CD14-positive monocyte (primary cell): ENCODE results near the gene ELOVL3. TPM values are rescaled to one million over a fixed set of nuclear protein-coding genes. Genes with fewer than 3 reads are reported as not detected.
A peak's percentile ranks its signal among the peaks of the same experiment; 100 is the strongest.

ENCODE experiments used
- DNase-seq, 3 donors: peaks; one replicate each; pipeline ENCODE4 v3.0.0-alpha.2; 2011 to 2022
- H2AFZ ChIP-seq: 2 replicates; pipeline ENCODE4 v1.6.0; 2012; ENCODE audit warnings: mild to moderate bottlenecking, low read depth, low read length, inconsistent platforms; ENCODE audit not compliant: insufficient read depth, poor library complexity, severe bottlenecking
- H3K27ac ChIP-seq, 2 donors: 1 replicate in 1 of 2; 2 replicates in 1 of 2; pipeline ENCODE4 v1.5.1; 2012 to 2013; ENCODE audit warnings: low read length in 2 of 2, control low read depth in 1 of 2, inconsistent platforms in 1 of 2, low read depth in 1 of 2, mild to moderate bottlenecking in 1 of 2
- H3K27me3 ChIP-seq, 2 donors: one replicate each; pipeline versions ENCODE4 v1.6.0 to v1.6.1; 2011 to 2013; ENCODE audit warnings: low read length in 2 of 2; ENCODE audit not compliant: control insufficient read depth in 2 of 2, insufficient read depth in 2 of 2
- H3K36me3 ChIP-seq, 2 donors: replicated peaks in 1 of 2; 1 replicate in 1 of 2; 2 replicates in 1 of 2; pipeline versions ENCODE4 v1.5.1 to v1.6.1; 2012 to 2013; ENCODE audit warnings: low read length in 2 of 2, control low read depth in 1 of 2, inconsistent platforms in 1 of 2, mild to moderate bottlenecking in 1 of 2; ENCODE audit not compliant: insufficient read depth in 2 of 2, control insufficient read depth in 1 of 2
- H3K4me1 ChIP-seq, 2 donors: 1 replicate in 1 of 2; 2 replicates in 1 of 2; pipeline versions ENCODE4 v1.5.1 to v1.6.1; 2012 to 2013; ENCODE audit warnings: low read length in 2 of 2, control low read depth in 1 of 2, inconsistent platforms in 1 of 2, mild to moderate bottlenecking in 1 of 2, moderate library complexity in 1 of 2; ENCODE audit not compliant: insufficient read depth in 2 of 2, control insufficient read depth in 1 of 2
- H3K4me2 ChIP-seq: replicated peaks from 2 replicates; pipeline ENCODE3; 2012; ENCODE audit warnings: low read length, moderate library complexity, mild to moderate bottlenecking; ENCODE audit not compliant: poor library complexity, severe bottlenecking; ENCODE audit errors: extremely low read depth
- H3K4me3 ChIP-seq, 3 experiments: fragments of 200-600 bp in 1 of 3; sonication (generic) in 1 of 3; replicated peaks in 1 of 3; 1 replicate in 2 of 3; 2 replicates in 1 of 3; pipeline ENCODE4 v1.5.1; 2011 to 2013; ENCODE audit warnings: low read length in 3 of 3, mild to moderate bottlenecking in 3 of 3, control low read depth in 2 of 3, low read depth in 2 of 3, inconsistent platforms in 1 of 3, moderate library complexity in 1 of 3
- H3K79me2 ChIP-seq: 2 replicates; pipeline ENCODE4 v1.6.0; 2012; ENCODE audit warnings: mild to moderate bottlenecking, control low read depth, inconsistent platforms, low read length, moderate library complexity; ENCODE audit not compliant: insufficient read depth
- H3K9ac ChIP-seq: 2 replicates; pipeline ENCODE4 v1.6.0; 2017; ENCODE audit warnings: low read length, mild to moderate bottlenecking; ENCODE audit not compliant: insufficient read depth, poor library complexity, severe bottlenecking
- H3K9me3 ChIP-seq, 2 donors: replicated peaks in 1 of 2; 1 replicate in 1 of 2; 2 replicates in 1 of 2; pipeline versions ENCODE4 v1.5.1 to v1.6.1; 2012 to 2013; ENCODE audit warnings: low read length in 2 of 2, control low read depth in 1 of 2; ENCODE audit not compliant: control insufficient read depth in 1 of 2, insufficient read depth in 1 of 2
- H4K20me1 ChIP-seq: 2 replicates; pipeline ENCODE4 v1.6.0; 2012; ENCODE audit warnings: mild to moderate bottlenecking, low read length, control low read depth, moderate library complexity; ENCODE audit not compliant: insufficient read depth
- H3K27ac Mint-ChIP-seq, 7 donors: one replicate each; pipeline ENCODE4 v1.8.0; 2020; ENCODE audit warnings: mild to moderate bottlenecking in 7 of 7, mixed read lengths in 7 of 7, moderate library complexity in 6 of 7, inconsistent platforms in 2 of 7
- H3K27me3 Mint-ChIP-seq, 3 donors: one replicate each; pipeline ENCODE4 v1.8.0; 2021 to 2022; ENCODE audit warnings: low read depth in 3 of 3, mild to moderate bottlenecking in 3 of 3, mixed read lengths in 3 of 3, moderate library complexity in 3 of 3, inconsistent platforms in 1 of 3
- H3K36me3 Mint-ChIP-seq, 2 donors: one replicate each; pipeline ENCODE4 v1.8.0; 2020; ENCODE audit warnings: mixed read lengths in 2 of 2, inconsistent platforms in 1 of 2, mild to moderate bottlenecking in 1 of 2
- H3K4me1 Mint-ChIP-seq: one replicate; pipeline ENCODE4 v1.8.0; 2020; ENCODE audit warnings: mild to moderate bottlenecking, mixed read lengths
- H3K4me3 Mint-ChIP-seq, 2 donors: one replicate each; pipeline ENCODE4 v1.8.0; 2020; ENCODE audit warnings: mild to moderate bottlenecking in 2 of 2, mixed read lengths in 2 of 2, moderate library complexity in 1 of 2
- H3K9me3 Mint-ChIP-seq, 7 donors: one replicate each; pipeline ENCODE4 v1.8.0; 2020 to 2022; ENCODE audit warnings: mixed read lengths in 7 of 7, mild to moderate bottlenecking in 6 of 7, moderate library complexity in 6 of 7, inconsistent platforms in 2 of 7
- WGBS: methylation state at CpG from one replicate; pipeline ENCODE4 v1.1.5; 2013; ENCODE audit warnings: missing lambda C conversion rate; ENCODE audit not compliant: insufficient coverage; 5-methylcytosine and 5-hydroxymethylcytosine counted together
- intact Hi-C, 2 donors: fragments of 100-400 bp; cut with micrococcal nuclease; formaldehyde crosslinking; loops; one replicate each; pipeline versions ENCODE4 v1.15.0 to v1.15.1; 2023
- polyA plus RNA-seq, 3 donors: library from polyadenylated mRNA; depleted of rRNA in 1 of 3; unstranded in 2 of 3; stranded (reverse) in 1 of 3; fragments of 300-500 nt in 2 of 3; fragments of >200 nt in 1 of 3; fragmentation: Illumina TruSeq in 2 of 3; gene quantifications; 1 replicate in 2 of 3; 2 replicates in 1 of 3; pipeline ENCODE4 v1.2.3, GENCODE V29; 2012 to 2021
- TF ChIP-seq, protein P1 (sequence below): fragments of 200-600 bp; IDR thresholded peaks from one replicate; pipeline ENCODE4 v1.8.0; 2022; ENCODE audit warnings: antibody characterized with exemption, mild to moderate bottlenecking

Gene ELOVL3
- polyA plus RNA-seq, 3 donors = 1.5 to 3.2 (median 2.2) TPM

- H2AFZ ChIP-seq = no peak overlapping the region
- H3K4me2 ChIP-seq = no peak overlapping the region
- no peak overlapping the region for H3K9ac ChIP-seq
- no peaks in the 10 kb centered on the region for H3K27me3 ChIP-seq
- H3K4me1 Mint-ChIP-seq = no peaks in the 10 kb centered on the region
- H3K79me2 ChIP-seq = peaks cover 64% of the 10 kb centered on the region
- no peaks in the 10 kb centered on the region for H3K9me3 ChIP-seq
- H3K27ac ChIP-seq = no peak overlapping the region
- peaks cover 62 to 68% of the 10 kb centered on the region in 2 donors for H3K36me3 Mint-ChIP-seq
- TF ChIP-seq, protein P1, sequence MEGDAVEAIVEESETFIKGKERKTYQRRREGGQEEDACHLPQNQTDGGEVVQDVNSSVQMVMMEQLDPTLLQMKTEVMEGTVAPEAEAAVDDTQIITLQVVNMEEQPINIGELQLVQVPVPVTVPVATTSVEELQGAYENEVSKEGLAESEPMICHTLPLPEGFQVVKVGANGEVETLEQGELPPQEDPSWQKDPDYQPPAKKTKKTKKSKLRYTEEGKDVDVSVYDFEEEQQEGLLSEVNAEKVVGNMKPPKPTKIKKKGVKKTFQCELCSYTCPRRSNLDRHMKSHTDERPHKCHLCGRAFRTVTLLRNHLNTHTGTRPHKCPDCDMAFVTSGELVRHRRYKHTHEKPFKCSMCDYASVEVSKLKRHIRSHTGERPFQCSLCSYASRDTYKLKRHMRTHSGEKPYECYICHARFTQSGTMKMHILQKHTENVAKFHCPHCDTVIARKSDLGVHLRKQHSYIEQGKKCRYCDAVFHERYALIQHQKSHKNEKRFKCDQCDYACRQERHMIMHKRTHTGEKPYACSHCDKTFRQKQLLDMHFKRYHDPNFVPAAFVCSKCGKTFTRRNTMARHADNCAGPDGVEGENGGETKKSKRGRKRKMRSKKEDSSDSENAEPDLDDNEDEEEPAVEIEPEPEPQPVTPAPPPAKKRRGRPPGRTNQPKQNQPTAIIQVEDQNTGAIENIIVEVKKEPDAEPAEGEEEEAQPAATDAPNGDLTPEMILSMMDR = no peak
- intact Hi-C loops = no loop called here
- H3K4me3 ChIP-seq = no peak overlapping the region
- no peak overlapping the region for H3K4me3 Mint-ChIP-seq
- H3K27me3 Mint-ChIP-seq = no peaks in the 10 kb centered on the region
- no peak overlapping the region for H3K27ac Mint-ChIP-seq
- H3K9me3 Mint-ChIP-seq = no peaks in the 10 kb centered on the region
- DNase-seq = no peak
- H4K20me1 ChIP-seq = peaks cover 88% of the 10 kb centered on the region
- peaks cover 48 to 89% of the 10 kb centered on the region in 2 donors for H3K36me3 ChIP-seq
- no peaks in the 10 kb centered on the region for H3K4me1 ChIP-seq
Observed at GRCh38 chr10:102261196-102261595, 35.1 kb downstream of the ELOVL3 start.

DNA sequence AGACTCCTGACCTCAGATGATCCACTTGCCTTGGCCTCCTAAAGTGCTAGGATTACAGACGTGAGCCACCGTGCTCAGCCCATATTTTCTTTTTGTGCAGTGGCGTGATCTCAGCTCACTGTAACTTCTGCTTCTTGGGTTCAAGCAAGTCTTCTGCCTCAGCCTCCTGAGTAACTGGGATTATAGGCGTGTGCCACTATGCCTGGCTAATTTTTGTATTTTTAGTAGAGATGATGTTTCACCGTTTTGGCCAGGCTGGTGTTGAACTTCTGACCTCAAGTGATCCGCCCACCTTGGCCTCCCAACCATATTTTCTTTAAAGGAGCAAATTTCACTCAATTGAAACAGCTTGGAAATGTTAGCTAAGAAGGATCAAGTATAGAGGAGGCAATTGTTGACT lies 35.7 kb downstream of the ELOVL3 start:
- Histone ChIP-seq H3K9ac (no peak overlapping the region), H3K27ac (no peak overlapping the region), H3K4me1 (no peaks in the 10 kb centered on the region), H3K4me3 (no peak overlapping the region), H4K20me1 (peaks cover 88% of the 10 kb centered on the region), H3K9me3 (no peaks in the 10 kb centered on the region), H3K27me3 (no peaks in the 10 kb centered on the region), H2AFZ (no peak overlapping the region), H3K4me2 (no peak overlapping the region), H3K36me3 (peaks cover 52 to 91% of the 10 kb centered on the region in 2 donors), H3K79me2 (peaks cover 64% of the 10 kb centered on the region)
- Mint-ChIP-seq H3K27ac (peak overlapping the region in 1 of 7 donors; percentile 63), H3K4me3 (no peak overlapping the region), H3K9me3 (no peaks in the 10 kb centered on the region), H3K36me3 (peaks cover 65 to 71% of the 10 kb centered on the region in 2 donors), H3K4me1 (no peaks in the 10 kb centered on the region), H3K27me3 (no peaks in the 10 kb centered on the region)
- WGBS = 97% methylated on average over 3 of the region's 6 CpGs
- TF ChIP-seq, protein P1 = no peak
- DNase-seq = no peak
- intact Hi-C loops = no loop called here
